Globus pallidus (tissue), 1 donor: ENCODE measurements around the gene CBFA2T3.

Source experiments
- DNase-seq: peaks from one replicate; pipeline ENCODE4 v3.0.0-alpha.2; 2015; ENCODE audit warnings: low spot score

Gene CBFA2T3

GRCh38 chr16:88961011-88961410, 16.0 kb downstream of the CBFA2T3 start:
- no peak for DNase-seq

- no peak for DNase-seq
These were observed 16.5 kb downstream of the CBFA2T3 start for GRCh38 chr16:88960516-88960915.

- DNase-seq = no peak
These were observed 18.0 kb downstream of the CBFA2T3 start for GRCh38 chr16:88959022-88959421.

- peak; percentile 47 for DNase-seq
These were observed 19.0 kb downstream of the CBFA2T3 start for GRCh38 chr16:88957887-88958577.

- DNase-seq = no peak
These were observed 19.6 kb downstream of the CBFA2T3 start for GRCh38 chr16:88957433-88957767.

GRCh38 chr16:88956546-88957432, 20.2 kb downstream of the CBFA2T3 start:
- DNase-seq = no peak

- DNase-seq = no peak
These were observed 21.1 kb downstream of the CBFA2T3 start for GRCh38 chr16:88955906-88956305.

GRCh38 chr16:88953003-88953690, 23.9 kb downstream of the CBFA2T3 start:
- no peak for DNase-seq

- no peak for DNase-seq
These were observed 25.0 kb downstream of the CBFA2T3 start for GRCh38 chr16:88951989-88952388.

- DNase-seq = no peak
These were observed 25.5 kb downstream of the CBFA2T3 start for GRCh38 chr16:88951501-88951900.

GRCh38 chr16:88948781-88949490, 28.1 kb downstream of the CBFA2T3 start:
- DNase-seq = no peak

GRCh38 chr16:88945473-88945872, 31.5 kb downstream of the CBFA2T3 start:
- DNase-seq = no peak

GRCh38 chr16:88943741-88944140, 33.3 kb downstream of the CBFA2T3 start:
- no peak for DNase-seq

- no peak for DNase-seq
These were observed 33.8 kb downstream of the CBFA2T3 start for GRCh38 chr16:88943131-88943664.

- DNase-seq = no peak
These were observed 34.8 kb downstream of the CBFA2T3 start for GRCh38 chr16:88941913-88942909.

- no peak for DNase-seq
These were observed 35.9 kb downstream of the CBFA2T3 start for GRCh38 chr16:88940862-88941817.

- no peak for DNase-seq
These were observed 36.8 kb downstream of the CBFA2T3 start for GRCh38 chr16:88939972-88940861.

GRCh38 chr16:88939245-88939971, 37.6 kb downstream of the CBFA2T3 start:
- DNase-seq = no peak
